NCI-H2227 (cell line): ENCODE measurements around the gene CALHM2.
A peak's percentile ranks its signal among the peaks of the same experiment; 100 is the strongest.

ENCODE experiments used
- DNase-seq: peaks from one replicate; lab custom pipeline; 2025; ENCODE audit not compliant: unreplicated experiment; lab: John Stamatoyannopoulos, UW

Gene CALHM2

DNA sequence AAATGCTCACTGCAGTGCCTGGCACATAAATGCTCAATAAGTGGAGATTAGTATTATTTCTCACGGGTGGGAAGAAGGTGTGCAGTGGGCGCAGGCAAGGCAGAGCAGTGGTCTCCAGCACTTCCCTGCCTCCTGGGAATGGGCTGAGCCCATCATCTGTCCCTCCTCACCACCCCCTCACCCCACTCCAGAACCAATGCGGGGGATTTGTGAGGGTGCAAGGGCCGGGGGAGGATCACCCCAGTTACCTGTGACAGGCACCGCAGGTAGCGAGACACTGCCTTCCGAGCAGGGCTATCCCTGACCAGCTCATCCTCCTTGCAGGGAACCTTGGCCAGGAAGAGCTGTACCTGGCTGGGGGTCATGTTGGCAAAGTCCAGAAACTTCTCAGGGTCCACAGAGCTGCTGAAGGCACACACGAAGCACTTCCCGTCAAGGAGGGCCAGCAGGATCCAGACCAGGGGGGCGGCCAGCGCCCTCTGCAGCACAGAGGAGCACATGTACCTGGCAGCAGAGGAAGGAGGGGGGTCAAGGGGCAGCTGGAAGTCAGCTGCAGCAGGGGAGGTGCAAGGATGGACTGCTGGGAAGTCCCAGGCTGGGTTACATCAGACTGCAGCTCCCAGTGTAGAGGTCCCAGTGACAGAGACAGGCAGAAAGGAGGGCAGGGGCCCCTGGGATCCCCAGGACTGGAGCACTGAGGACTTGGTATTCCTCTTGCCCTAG lies 24.0 kb upstream of the CALHM2 start:
- DNase-seq, result no peak

- no peak for DNase-seq
Observed at GRCh38 chr10:103475437-103475836, 23.3 kb upstream of the CALHM2 start.

GRCh38 chr10:103474077-103474476 lies 21.9 kb upstream of the CALHM2 start:
- DNase-seq, result no peak

DNA sequence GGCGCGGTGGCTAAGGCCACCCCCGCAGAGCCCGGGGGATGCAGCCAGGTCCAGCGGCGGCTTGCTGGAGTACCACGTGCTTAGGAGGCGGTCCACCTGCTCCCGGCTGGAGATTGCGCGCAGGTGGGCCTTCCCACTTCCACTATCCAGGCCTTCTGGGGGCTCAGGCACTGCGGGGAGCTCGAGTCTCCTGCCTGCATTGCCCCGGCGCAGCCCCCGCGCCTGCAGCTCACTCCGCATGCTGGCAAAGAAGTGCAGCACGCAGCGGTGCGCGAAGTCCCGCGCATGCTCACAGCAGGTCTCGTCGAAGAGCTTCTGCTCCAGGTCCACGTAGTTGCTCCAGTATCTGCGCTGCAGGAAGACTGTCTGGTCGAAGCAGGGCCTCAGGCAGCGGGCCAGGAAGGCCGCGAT lies 21.1 kb upstream of the CALHM2 start:
- DNase-seq, result no peak

DNA sequence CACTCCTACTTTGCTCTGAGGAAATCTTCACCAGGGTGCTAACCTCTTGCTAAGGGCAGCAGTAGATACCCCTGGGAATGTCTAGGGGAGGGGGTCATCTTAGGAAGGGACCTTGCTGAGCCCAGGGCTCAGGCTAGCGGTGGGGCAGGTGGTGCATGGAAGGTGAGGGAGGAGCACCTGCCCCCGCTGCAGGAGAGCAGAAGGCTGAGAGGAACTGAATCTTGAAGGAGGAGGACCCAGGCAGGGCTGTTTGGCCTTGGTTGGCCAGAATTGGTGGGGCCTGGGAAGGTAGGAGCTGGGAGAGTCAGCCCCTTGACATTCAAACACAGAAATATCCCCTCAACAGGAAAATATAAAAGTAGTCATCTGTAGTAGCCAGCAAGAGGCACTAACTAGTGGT lies 19.8 kb upstream of the CALHM2 start:
- DNase-seq, result no peak

GRCh38 chr10:103470761-103471653 lies 18.8 kb upstream of the CALHM2 start:
- no peak for DNase-seq

DNA sequence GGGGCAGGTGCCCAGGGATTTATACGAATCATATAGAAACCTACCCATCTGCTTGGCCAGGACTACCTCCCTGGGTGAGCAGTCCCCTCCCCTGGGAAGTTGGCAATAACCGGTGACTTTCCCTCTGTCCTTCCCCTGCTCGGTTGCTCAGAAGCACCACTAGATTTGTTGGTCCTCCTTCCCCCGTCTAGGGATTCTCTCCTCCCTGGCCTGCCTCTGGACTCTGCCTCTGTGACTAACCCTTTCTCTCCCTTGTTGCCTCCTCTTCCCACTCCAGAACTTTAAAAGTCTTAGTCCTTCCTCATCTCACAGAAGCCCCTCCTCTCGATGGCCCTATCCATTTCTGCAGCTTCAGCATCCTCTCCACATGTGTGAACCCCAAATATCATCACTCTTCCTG lies 17.0 kb upstream of the CALHM2 start:
- no peak for DNase-seq

DNA sequence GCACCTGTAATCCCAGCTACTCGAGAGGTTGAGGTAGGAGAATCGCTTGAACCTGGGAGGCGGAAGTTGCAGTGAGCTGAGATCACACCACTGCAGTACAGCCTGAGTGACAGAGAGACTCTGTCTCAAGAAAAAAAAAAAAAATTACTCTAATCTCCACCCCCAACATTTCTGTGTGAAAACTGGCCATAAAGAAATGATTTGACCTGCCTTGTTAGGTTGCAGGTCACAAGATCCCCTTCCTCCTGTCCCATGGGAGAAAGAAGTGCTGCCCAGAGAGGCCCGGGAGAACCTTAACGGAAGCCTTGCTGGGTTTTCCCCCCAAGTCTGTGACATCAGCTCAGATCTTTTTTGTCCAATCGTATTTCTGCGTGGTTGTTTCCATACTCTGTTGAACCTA lies 15.2 kb upstream of the CALHM2 start:
- no peak for DNase-seq

GRCh38 chr10:103466734-103467133 lies 14.6 kb upstream of the CALHM2 start:
- no peak for DNase-seq

GRCh38 chr10:103465411-103466179 lies 13.4 kb upstream of the CALHM2 start:
- DNase-seq, result no peak

DNA sequence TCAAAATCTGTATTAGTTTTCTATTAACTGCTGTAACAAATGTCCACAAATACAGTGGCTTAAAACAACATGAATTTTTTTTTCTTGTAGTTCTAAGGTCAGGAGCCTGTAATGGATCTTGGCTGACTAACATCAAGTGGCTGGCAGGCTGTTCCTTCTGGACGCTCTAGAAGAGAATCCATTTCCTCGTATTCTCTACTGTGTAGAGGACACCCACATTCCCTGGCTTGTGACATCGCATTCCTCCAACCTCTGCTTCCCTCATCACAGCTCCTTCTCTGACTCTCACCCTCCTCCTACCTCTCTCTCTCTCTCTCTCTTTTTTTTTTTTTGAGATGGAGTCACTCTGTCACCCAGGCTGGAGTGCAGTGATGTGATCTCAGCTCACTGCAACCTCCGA lies 11.3 kb upstream of the CALHM2 start:
- DNase-seq, result no peak

DNA sequence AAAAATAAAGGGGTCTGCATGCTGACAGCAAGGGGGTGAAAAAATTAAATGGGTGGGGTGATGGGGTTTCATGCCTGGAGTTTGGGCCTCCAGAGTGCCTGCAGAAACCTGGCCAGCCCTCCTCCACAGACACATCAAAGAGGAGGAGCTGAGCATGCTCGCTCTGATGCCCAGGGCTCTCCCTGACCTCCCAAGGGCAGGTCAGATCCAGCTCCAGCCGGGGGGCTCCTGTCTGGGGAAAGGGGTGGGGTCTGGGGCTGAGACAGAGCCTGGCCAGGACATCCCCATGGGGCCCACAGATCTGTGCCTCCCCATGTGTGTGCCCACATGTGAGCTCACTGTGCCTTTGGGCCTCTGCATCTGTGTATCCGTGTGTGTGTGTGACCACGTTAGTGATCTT lies 7.4 kb upstream of the CALHM2 start:
- no peak for DNase-seq

DNA sequence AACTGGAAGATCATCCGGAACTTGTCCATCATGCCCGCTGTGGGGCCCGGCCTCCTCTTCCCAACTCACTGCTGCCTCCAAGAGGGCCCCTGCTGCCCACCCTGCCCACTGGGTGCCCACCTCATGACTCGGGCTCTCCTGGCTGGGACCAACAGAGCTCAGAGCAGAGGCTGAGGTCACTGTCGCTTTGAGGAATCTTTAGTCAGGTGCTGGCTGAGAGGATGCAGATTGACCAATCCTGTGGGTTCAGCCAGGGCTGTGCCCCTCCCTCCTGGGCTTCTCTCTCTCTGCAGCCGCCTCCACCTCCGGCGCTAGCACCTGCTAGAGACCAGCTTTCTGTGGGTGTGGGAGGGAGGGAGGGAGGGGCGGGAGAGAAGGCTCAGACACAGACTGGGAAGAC lies 6.5 kb upstream of the CALHM2 start, which contains the start of gene CALHM1:
TSS of gene CALHM1 (minus strand) at position 181 of the 400 bp plus-strand sequence. CDS start at position 32, 149 bp downstream.
- peak; percentile 54 for DNase-seq

DNA sequence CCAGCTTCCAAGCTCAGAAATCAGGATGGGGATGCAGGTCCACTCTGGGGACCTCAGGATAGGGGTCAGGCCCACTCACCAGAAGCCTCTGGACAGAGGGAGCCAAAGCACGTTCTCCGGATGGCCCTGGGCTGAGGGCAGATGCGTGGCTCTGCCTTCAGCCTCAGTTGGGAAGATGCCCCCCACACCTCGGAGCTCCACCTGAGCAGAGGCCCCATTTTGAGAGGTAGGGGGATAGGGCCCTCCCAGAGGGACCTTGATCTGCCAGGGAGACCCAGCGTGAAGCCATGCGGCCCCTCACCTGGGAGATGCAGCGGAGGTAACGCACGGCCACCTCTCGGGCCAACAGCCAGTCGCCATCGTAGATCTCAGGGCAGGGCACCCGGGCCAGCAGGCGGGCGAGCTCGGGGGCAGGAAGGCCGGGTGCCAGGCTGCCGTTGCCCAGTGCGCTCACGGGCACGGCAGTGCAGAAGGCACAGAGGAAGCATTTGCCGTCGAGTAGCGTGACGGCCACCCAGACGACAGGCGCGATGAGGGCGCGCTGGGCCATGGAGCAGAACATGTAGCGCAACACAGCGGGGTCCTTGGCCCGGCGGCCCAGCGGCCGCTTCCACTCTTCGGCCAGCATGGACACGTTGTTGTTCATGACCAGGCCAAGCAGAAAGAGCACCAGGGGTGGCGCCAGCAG lies 5.9 kb upstream of the CALHM2 start:
- no peak for DNase-seq

DNA sequence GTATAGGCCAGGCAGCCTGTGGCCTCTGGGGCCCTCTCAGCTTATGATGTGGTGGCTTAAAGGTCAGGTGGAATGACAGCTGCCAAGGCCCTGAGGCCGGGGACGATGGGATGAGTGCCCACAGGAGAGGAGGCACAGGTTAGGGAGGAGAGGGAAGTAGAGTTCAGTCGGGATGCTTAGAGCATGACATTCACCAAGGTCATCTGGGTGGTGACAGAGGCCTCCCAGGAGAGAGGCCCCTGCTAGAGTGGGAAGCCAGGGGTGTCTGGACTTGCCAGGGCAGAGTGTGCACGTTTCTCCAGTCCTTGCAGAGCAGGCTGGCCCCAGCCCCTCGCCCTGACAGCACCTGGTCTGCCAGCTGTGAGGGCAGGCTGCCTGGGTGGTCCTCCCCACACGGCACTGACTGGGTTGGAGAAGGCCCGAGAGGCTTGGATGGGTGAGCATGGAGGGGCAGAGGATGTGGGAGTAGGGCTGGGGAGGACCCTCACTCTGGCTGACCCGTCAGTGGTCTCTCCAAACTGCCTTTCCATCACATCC lies 5.1 kb upstream of the CALHM2 start:
- no peak for DNase-seq

GRCh38 chr10:103456074-103456660 lies 4.0 kb upstream of the CALHM2 start:
- DNase-seq, result no peak

DNA sequence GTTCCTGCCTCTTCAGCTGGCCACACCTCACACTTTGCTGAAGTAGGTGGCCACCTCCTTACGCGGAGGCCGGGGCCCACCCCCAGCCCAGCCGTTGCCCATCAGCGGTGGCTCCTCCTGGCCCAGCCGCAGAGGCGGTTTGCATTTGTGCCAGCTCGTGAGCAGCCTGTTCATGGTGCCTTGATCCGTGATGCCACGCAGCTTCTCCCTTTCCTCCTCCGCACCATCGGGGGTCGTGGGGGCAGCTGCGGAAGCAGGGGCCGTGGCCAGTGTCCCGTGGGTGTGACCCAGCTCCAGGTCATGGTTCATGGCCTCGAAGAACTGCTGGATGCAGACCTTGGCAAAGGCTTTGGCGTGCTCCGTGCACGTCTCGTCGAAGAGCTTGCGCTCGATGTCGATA lies 3.1 kb upstream of the CALHM2 start:
- no peak for DNase-seq

GRCh38 chr10:103454026-103454425 lies 1.9 kb upstream of the CALHM2 start:
- DNase-seq, result no peak

- no peak for DNase-seq
Observed at GRCh38 chr10:103452506-103453230, 498 bp upstream of the CALHM2 start.
